OCI-LY7 (cell line): ENCODE data around the gene EDEM1.

ENCODE experiments used
- CTCF ChIP-seq: fragments of 200-600 bp; sonication (generic); conservative IDR thresholded peaks from 2 replicates; pipeline ENCODE4 v1.5.1; 2014; ENCODE audit warnings: mild to moderate bottlenecking, antibody characterized with exemption, low read length, moderate library complexity, mixed read lengths
- EZH2phosphoT487 ChIP-seq: fragments of 200-600 bp; sonication (generic); IDR thresholded peaks from 2 replicates; pipeline ENCODE4 v1.6.1; 2018; ENCODE audit warnings: low read depth, borderline replicate concordance, mild to moderate bottlenecking, mixed run types, antibody characterized with exemption, low read length, moderate library complexity, mixed read lengths

- TF ChIP-seq CTCF (no peak), EZH2phosphoT487 (no peak)
These were observed 47.3 kb upstream of the EDEM1 start for GRCh38 chr3:5140230-5140621.
